Measurements from ENCODE around the gene CD164L2.

The CD164L2 gene

DNA sequence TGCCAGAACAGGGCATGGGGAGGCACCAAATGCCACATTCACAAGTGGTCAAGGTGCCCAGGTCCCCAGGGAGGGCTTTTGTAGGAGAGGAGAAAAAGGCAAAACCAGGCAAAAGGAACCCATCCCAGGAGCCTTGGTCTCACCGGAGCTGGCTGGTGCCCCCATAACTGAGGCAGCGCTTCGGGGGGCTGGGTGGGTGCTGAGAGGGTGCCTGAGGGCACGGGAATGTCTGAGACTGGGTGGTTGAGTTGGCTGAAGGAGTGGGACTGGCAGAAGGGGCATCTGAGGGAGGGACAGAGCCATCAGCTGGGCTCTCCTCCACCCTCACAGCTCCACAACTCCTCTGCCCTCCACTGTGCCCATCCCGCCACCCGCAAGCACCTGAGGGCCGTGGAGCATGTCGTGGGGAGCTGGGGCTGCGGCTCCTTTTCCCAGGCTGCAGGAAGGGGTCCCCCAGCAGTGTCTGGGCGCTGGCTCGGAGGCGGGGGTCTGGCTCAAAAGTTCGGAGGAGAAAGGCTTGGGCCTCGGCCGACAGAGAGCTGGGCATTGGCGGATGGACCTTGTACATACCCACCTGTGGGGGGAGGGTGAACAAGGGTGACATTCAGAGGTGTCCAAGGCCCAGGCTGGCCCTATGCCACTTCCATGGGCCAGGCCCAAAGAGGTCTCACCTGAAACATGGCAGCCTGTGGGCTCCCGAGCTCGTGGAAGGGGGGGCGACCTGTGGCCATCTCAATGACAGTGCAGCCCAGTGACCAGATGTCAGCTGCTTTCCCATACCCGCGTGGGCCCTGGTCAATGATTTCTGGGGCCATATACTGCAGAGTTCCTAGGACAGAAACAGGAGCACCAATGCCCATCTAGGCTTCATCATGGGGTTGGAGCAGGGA is 24.9 kb downstream of the CD164L2 start:
- H3K27me3 ChIP-seq (ENCODE audit: control insufficient read depth, insufficient read depth, low read length), result no peaks in the 10 kb centered on the region
- no peak overlapping the region for H3K9ac ChIP-seq (ENCODE audit: low read depth, low read length)
- H3K9me3 ChIP-seq (replicated peaks; ENCODE audit: low read length), result no peaks in the 10 kb centered on the region
- H3K4me3 ChIP-seq (ENCODE audit: low read length), result no peak overlapping the region
- H3K4me1 ChIP-seq (ENCODE audit: control insufficient read depth, insufficient read depth, low read length), result no peaks in the 10 kb centered on the region
- no peak overlapping the region for H3K4me2 ChIP-seq (ENCODE audit: low read length)
- H3K36me3 ChIP-seq (ENCODE audit: insufficient read depth, low read length), result peaks cover 74% of the 10 kb centered on the region

- Histone ChIP-seq H3K4me1 (ENCODE audit: control insufficient read depth, insufficient read depth, low read length) (no peaks in the 10 kb centered on the region), H3K27me3 (ENCODE audit: control insufficient read depth, insufficient read depth, low read length) (no peaks in the 10 kb centered on the region), H3K4me3 (ENCODE audit: low read length) (no peak overlapping the region), H3K9me3 (replicated peaks; ENCODE audit: low read length) (no peaks in the 10 kb centered on the region), H3K4me2 (ENCODE audit: low read length) (no peak overlapping the region), H3K9ac (ENCODE audit: low read depth, low read length) (no peak overlapping the region), H3K36me3 (ENCODE audit: insufficient read depth, low read length) (peaks cover 66% of the 10 kb centered on the region)
These were observed 25.7 kb downstream of the CD164L2 start for GRCh38 chr1:27357281-27358037.

GRCh38 chr1:27356619-27357280 is 26.4 kb downstream of the CD164L2 start:
- Histone ChIP-seq H3K27me3 (ENCODE audit: control insufficient read depth, insufficient read depth, low read length) (no peaks in the 10 kb centered on the region), H3K9ac (ENCODE audit: low read depth, low read length) (no peak overlapping the region), H3K4me3 (ENCODE audit: low read length) (no peak overlapping the region), H3K4me1 (ENCODE audit: control insufficient read depth, insufficient read depth, low read length) (no peaks in the 10 kb centered on the region), H3K36me3 (ENCODE audit: insufficient read depth, low read length) (peaks cover 59% of the 10 kb centered on the region), H3K9me3 (replicated peaks; ENCODE audit: low read length) (no peaks in the 10 kb centered on the region), H3K4me2 (ENCODE audit: low read length) (no peak overlapping the region)

DNA sequence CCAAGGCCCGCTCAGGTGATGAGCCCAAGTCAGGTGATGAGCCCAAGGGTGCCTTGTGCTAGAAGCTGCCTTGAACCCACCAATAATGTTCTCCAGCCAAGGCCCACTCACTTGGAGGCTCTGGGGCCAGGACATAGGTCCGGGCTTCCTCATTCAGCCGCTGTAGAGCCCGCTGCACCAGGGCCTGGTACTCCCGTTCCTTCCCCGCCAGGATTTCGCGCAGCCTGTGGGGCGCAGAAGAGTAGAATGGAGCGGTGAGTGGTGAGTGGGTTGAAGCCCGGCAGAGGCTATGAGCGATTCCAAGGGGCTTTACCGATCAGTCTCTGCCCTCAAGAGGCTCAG is 26.9 kb downstream of the CD164L2 start:
- no peak overlapping the region for H3K9ac ChIP-seq (ENCODE audit: low read depth, low read length)
- H3K27me3 ChIP-seq (ENCODE audit: control insufficient read depth, insufficient read depth, low read length), result no peaks in the 10 kb centered on the region
- H3K4me3 ChIP-seq (ENCODE audit: low read length), result no peak overlapping the region
- peaks cover 54% of the 10 kb centered on the region for H3K36me3 ChIP-seq (ENCODE audit: insufficient read depth, low read length)
- no peaks in the 10 kb centered on the region for H3K4me1 ChIP-seq (ENCODE audit: control insufficient read depth, insufficient read depth, low read length)
- no peaks in the 10 kb centered on the region for H3K9me3 ChIP-seq (replicated peaks; ENCODE audit: low read length)
- no peak overlapping the region for H3K4me2 ChIP-seq (ENCODE audit: low read length)

- no peaks in the 10 kb centered on the region for H3K27me3 ChIP-seq (ENCODE audit: control insufficient read depth, insufficient read depth, low read length)
These were observed 27.4 kb downstream of the CD164L2 start for GRCh38 chr1:27355683-27356082.

GRCh38 chr1:27353629-27354028 is 29.5 kb downstream of the CD164L2 start:
- Histone ChIP-seq H3K9me3 (replicated peaks; ENCODE audit: low read length) (no peaks in the 10 kb centered on the region), H3K4me2 (ENCODE audit: low read length) (no peak overlapping the region)

More at GRCh38 chr1:27355683-27356082, 27.4 kb downstream of the CD164L2 start:
- no peak overlapping the region for H3K4me3 ChIP-seq (ENCODE audit: low read length)
- H3K4me2 ChIP-seq (ENCODE audit: low read length), result no peak overlapping the region
- H3K9me3 ChIP-seq (replicated peaks; ENCODE audit: low read length), result no peaks in the 10 kb centered on the region
- peaks cover 48% of the 10 kb centered on the region for H3K36me3 ChIP-seq (ENCODE audit: insufficient read depth, low read length)
- H3K4me1 ChIP-seq (ENCODE audit: control insufficient read depth, insufficient read depth, low read length), result no peaks in the 10 kb centered on the region
- H3K9ac ChIP-seq (ENCODE audit: low read depth, low read length), result no peak overlapping the region

GRCh38 chr1:27353166-27353565 is 30.0 kb downstream of the CD164L2 start:
- H3K4me3 ChIP-seq (ENCODE audit: low read length), result no peak overlapping the region
- peaks cover 26% of the 10 kb centered on the region for H3K36me3 ChIP-seq (ENCODE audit: insufficient read depth, low read length)
- H3K9ac ChIP-seq (ENCODE audit: low read depth, low read length), result no peak overlapping the region

More at GRCh38 chr1:27353629-27354028, 29.5 kb downstream of the CD164L2 start:
- no peak overlapping the region for H3K4me3 ChIP-seq (ENCODE audit: low read length)
- H3K36me3 ChIP-seq (ENCODE audit: insufficient read depth, low read length), result peaks cover 31% of the 10 kb centered on the region
- no peak overlapping the region for H3K9ac ChIP-seq (ENCODE audit: low read depth, low read length)
- H3K4me1 ChIP-seq (ENCODE audit: control insufficient read depth, insufficient read depth, low read length), result peaks cover 15% of the 10 kb centered on the region
- H3K27me3 ChIP-seq (ENCODE audit: control insufficient read depth, insufficient read depth, low read length), result peaks cover 4% of the 10 kb centered on the region

DNA sequence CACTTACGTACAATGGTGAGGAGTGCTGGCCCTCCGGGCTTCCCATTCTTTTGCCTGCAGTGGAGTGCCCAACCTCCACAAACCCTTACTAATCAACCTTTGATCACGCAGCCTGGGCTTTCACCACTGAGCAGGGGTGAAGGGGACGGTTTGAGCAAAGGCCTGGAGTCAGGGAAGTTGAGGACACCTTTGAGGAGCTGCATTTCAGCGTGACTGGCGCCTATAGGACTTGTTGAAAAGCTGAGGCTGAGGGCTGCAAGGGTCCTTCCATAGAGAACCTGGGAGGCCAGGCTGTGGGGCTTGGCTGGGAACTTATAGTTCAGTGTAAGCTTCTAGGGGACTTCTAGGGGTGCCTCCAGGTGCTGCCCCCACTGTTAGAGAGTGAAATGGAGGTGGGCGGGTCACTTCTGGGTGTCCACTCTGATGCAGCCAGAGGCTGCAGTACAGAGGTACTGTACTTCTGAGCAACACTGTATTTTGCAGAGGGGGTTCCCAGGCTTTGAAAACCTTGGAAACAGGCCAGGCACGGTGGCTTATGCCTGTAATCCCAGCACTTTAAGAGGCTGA is 31.5 kb downstream of the CD164L2 start:
- Histone ChIP-seq H3K4me2 (ENCODE audit: low read length) (no peak overlapping the region), H3K9me3 (replicated peaks; ENCODE audit: low read length) (no peaks in the 10 kb centered on the region), H3K9ac (ENCODE audit: low read depth, low read length) (no peak overlapping the region), H3K4me3 (ENCODE audit: low read length) (no peak overlapping the region), H3K27me3 (ENCODE audit: control insufficient read depth, insufficient read depth, low read length) (peaks cover 4% of the 10 kb centered on the region), H3K36me3 (ENCODE audit: insufficient read depth, low read length) (peaks cover 16% of the 10 kb centered on the region), H3K4me1 (ENCODE audit: control insufficient read depth, insufficient read depth, low read length) (peaks cover 19% of the 10 kb centered on the region)

More at GRCh38 chr1:27353166-27353565, 30.0 kb downstream of the CD164L2 start:
- peaks cover 4% of the 10 kb centered on the region for H3K27me3 ChIP-seq (ENCODE audit: control insufficient read depth, insufficient read depth, low read length)
- peaks cover 15% of the 10 kb centered on the region for H3K4me1 ChIP-seq (ENCODE audit: control insufficient read depth, insufficient read depth, low read length)
- no peaks in the 10 kb centered on the region for H3K9me3 ChIP-seq (replicated peaks; ENCODE audit: low read length)
- no peak overlapping the region for H3K4me2 ChIP-seq (ENCODE audit: low read length)

DNA sequence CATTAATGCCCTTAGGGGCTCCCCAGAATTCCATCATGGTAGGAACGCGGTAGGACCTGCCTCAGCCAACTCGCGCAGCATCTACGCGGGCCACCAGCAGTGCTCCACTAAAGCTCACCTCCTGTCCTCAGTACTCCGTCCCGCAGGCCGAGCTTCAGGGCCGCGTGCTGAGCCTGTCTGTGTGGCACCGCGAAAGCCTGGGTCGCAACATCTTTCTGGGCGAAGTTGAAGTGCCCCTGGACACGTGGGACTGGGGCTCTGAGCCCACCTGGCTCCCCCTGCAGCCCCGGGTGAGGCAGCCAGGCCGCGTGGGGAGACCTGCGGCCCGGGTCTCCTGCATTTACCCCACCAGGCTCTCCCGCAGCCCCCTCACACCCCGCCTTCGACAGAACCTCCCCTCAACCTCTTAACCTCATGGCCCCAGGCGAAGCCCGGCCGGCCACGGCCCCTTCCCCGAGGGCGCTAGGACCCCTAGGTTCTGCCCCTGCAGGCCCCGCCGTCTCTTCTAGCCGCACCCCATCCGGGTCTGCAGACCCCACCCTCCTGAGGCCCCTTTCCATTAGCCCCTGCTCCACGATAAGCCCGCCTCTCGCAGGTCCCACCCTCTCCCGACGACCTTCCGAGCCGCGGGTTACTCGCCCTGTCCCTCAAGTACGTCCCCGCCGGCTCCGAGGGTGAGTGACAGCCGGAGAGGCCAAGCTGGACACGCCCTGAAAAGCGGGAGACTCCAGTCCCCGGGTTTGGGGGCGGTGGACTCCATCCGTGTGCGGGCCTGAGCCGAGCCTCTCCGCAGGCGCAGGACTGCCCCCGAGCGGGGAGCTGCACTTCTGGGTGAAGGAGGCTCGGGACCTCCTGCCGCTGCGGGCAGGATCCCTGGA is 32.2 kb downstream of the CD164L2 start:
- H3K36me3 ChIP-seq (ENCODE audit: insufficient read depth, low read length), result peaks cover 9% of the 10 kb centered on the region
- no peak overlapping the region for H3K4me3 ChIP-seq (ENCODE audit: low read length)
- H3K9ac ChIP-seq (ENCODE audit: low read depth, low read length), result no peak overlapping the region

DNA sequence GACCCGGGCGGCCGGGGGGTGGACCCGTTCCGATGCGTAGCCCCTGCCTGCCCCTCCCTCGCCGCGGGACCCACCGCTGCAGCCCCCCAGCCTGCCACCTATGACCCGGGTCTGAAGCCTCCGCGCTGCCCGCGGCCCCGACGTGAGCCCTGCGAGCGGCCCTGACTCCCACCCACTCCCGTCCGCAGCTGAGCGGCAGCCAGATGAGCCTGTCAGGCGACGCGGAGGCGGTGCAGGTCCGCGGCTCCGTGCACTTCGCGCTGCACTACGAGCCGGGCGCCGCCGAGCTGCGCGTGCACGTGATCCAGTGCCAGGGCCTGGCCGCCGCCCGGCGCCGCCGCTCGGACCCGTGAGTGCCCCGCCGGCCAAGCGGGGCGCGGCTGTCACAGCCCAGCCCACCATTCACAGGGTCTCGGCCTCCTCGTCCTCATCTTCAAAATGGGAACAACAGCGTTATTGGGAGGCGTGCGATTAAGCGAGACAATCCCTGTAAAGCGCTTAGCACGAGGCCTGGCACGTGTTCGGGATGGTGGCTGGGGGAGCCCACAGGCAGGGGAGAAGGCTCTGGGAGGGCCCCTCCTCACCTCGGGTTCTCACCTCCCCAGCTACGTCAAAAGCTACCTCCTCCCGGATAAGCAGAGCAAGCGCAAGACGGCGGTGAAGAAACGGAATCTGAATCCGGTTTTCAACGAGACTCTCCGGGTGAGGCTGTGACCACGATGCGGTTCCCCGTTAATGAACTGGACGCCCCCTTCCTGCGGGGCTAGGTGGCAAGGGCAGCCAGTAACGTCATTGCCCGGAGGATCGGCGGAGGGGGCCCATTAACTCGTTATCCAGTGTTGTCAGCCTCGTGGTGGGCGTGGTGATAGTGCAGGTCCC is 33.1 kb downstream of the CD164L2 start:
- Histone ChIP-seq H3K9me3 (replicated peaks; ENCODE audit: low read length) (no peaks in the 10 kb centered on the region), H3K4me2 (ENCODE audit: low read length) (peak overlapping the region; percentile 79), H3K4me3 (ENCODE audit: low read length) (peak overlapping the region; percentile 63), H3K36me3 (ENCODE audit: insufficient read depth, low read length) (peaks cover under 1% of the 10 kb centered on the region), H3K9ac (ENCODE audit: low read depth, low read length) (no peak overlapping the region), H3K27me3 (ENCODE audit: control insufficient read depth, insufficient read depth, low read length) (peaks cover 4% of the 10 kb centered on the region), H3K4me1 (ENCODE audit: control insufficient read depth, insufficient read depth, low read length) (peaks cover 19% of the 10 kb centered on the region)

More for the DNA sequence above, 32.2 kb downstream of the CD164L2 start:
- Histone ChIP-seq H3K4me2 (ENCODE audit: low read length) (no peak overlapping the region), H3K9me3 (replicated peaks; ENCODE audit: low read length) (no peaks in the 10 kb centered on the region), H3K27me3 (ENCODE audit: control insufficient read depth, insufficient read depth, low read length) (peaks cover 4% of the 10 kb centered on the region), H3K4me1 (ENCODE audit: control insufficient read depth, insufficient read depth, low read length) (peaks cover 19% of the 10 kb centered on the region)
